HG02938 (cell line): ENCODE measurements around the gene APPL2.
A peak's percentile ranks its signal among the peaks of the same experiment; 100 is the strongest.
"Not testable (repeated sequence)": the region's sequence is repeated elsewhere in the genome, so short reads cannot be mapped to it uniquely, and the experiment has no call there.

ENCODE experiments used
- ATAC-seq: cut with Tn5 transposase; IDR thresholded peaks from one replicate; pipeline ENCODE4 v1.9.1; 2021; ENCODE audit warnings: mild to moderate bottlenecking, moderate library complexity; ENCODE audit not compliant: unreplicated experiment

APPL2 gene

GRCh38 chr12:105257321-105257728 is 21.4 kb upstream of the APPL2 start:
- ATAC-seq, result no peak

- no peak for ATAC-seq
Measured at GRCh38 chr12:105256921-105257320, 20.9 kb upstream of the APPL2 start.

- ATAC-seq, result not testable (repeated sequence)
Measured at GRCh38 chr12:105256431-105256830, 20.5 kb upstream of the APPL2 start.

- no peak for ATAC-seq
Measured at GRCh38 chr12:105256011-105256410, 20.0 kb upstream of the APPL2 start.

- ATAC-seq, result no peak
Measured at GRCh38 chr12:105253866-105254513, 18.0 kb upstream of the APPL2 start.

GRCh38 chr12:105252901-105253300 is 16.9 kb upstream of the APPL2 start:
- no peak for ATAC-seq

- not testable (repeated sequence) for ATAC-seq
Measured at GRCh38 chr12:105245776-105246427, 9.9 kb upstream of the APPL2 start.

- ATAC-seq, result no peak
Measured at GRCh38 chr12:105245291-105245690, 9.3 kb upstream of the APPL2 start.

- ATAC-seq, result no peak
Measured at GRCh38 chr12:105240228-105240627, 4.3 kb upstream of the APPL2 start.

- no peak for ATAC-seq
Measured at GRCh38 chr12:105239304-105239703, 3.3 kb upstream of the APPL2 start.

GRCh38 chr12:105237666-105238065 is 1.7 kb upstream of the APPL2 start:
- no peak for ATAC-seq

GRCh38 chr12:105235281-105235731 is 668 bp downstream of the APPL2 start:
- peak; percentile 10 for ATAC-seq

GRCh38 chr12:105234197-105234596 is 1.8 kb downstream of the APPL2 start:
- ATAC-seq, result no peak

- ATAC-seq, result no peak
Measured at GRCh38 chr12:105233041-105233905, 2.7 kb downstream of the APPL2 start.

GRCh38 chr12:105231396-105231795 is 4.6 kb downstream of the APPL2 start:
- ATAC-seq, result no peak

- ATAC-seq, result no peak
Measured at GRCh38 chr12:105229371-105229770, 6.6 kb downstream of the APPL2 start.

GRCh38 chr12:105228966-105229365 is 7.0 kb downstream of the APPL2 start:
- no peak for ATAC-seq

- no peak for ATAC-seq
Measured at GRCh38 chr12:105228494-105228893, 7.5 kb downstream of the APPL2 start.

- no peak for ATAC-seq
Measured at GRCh38 chr12:105227879-105228278, 8.1 kb downstream of the APPL2 start.

- ATAC-seq, result no peak
Measured at GRCh38 chr12:105226219-105226618, 9.8 kb downstream of the APPL2 start.

GRCh38 chr12:105225505-105226015 is 10.4 kb downstream of the APPL2 start:
- no peak for ATAC-seq
